IMR-90 (cell line): ENCODE data around the gene PINK1.
A peak's percentile ranks its signal among the peaks of the same experiment; 100 is the strongest.

ENCODE experiments used
- BHLHE40 ChIP-seq: fragments of 150-350 bp; IDR thresholded peaks from 2 replicates; pipeline ENCODE4 v1.6.1; 2016; ENCODE audit warnings: mild to moderate bottlenecking, low read depth, low read length
- CEBPB ChIP-seq: IDR thresholded peaks from 2 replicates; pipeline ENCODE4 v1.6.1; 2012; ENCODE audit warnings: low read depth, low read length, improper control_type of control experiment
- CHD1 ChIP-seq: IDR thresholded peaks from 2 replicates; pipeline ENCODE4 v1.6.1; 2012; ENCODE audit warnings: low read depth, low read length, improper control_type of control experiment
- FOS ChIP-seq: fragments of 150-350 bp; IDR thresholded peaks from 2 replicates; pipeline ENCODE4 v1.6.1; 2016; ENCODE audit warnings: low read depth, low read length
- MAFK ChIP-seq: IDR thresholded peaks from 2 replicates; pipeline ENCODE4 v1.6.1; 2012; ENCODE audit warnings: low read depth, low read length, improper control_type of control experiment
- MAZ ChIP-seq: IDR thresholded peaks from 2 replicates; pipeline ENCODE4 v1.6.1; 2012; ENCODE audit warnings: low read depth, mild to moderate bottlenecking, low read length, improper control_type of control experiment, moderate library complexity, borderline replicate concordance
- MXI1 ChIP-seq: IDR thresholded peaks from 2 replicates; pipeline ENCODE4 v1.6.1; 2012; ENCODE audit warnings: low read depth, mild to moderate bottlenecking, low read length, moderate library complexity, borderline replicate concordance
- NFE2L2 ChIP-seq: fragments of 150-350 bp; IDR thresholded peaks from 2 replicates; pipeline ENCODE4 v1.6.1; 2016; ENCODE audit warnings: low read depth, mild to moderate bottlenecking, low read length
- POLR2A ChIP-seq: IDR thresholded peaks from 2 replicates; pipeline ENCODE4 v1.6.1; 2012; ENCODE audit warnings: mild to moderate bottlenecking, low read depth, low read length
- RAD21 ChIP-seq: IDR thresholded peaks from 2 replicates; pipeline ENCODE4 v1.6.1; 2012; ENCODE audit warnings: low read length, improper control_type of control experiment
- RCOR1 ChIP-seq: IDR thresholded peaks from 2 replicates; pipeline ENCODE4 v1.6.1; 2012; ENCODE audit warnings: mild to moderate bottlenecking, low read length, improper control_type of control experiment; ENCODE audit not compliant: insufficient replicate concordance
- SMC3 ChIP-seq: fragments of 150-350 bp; IDR thresholded peaks from 2 replicates; pipeline ENCODE4 v1.6.1; 2016; ENCODE audit warnings: low read depth, mild to moderate bottlenecking, antibody characterized with exemption, low read length, moderate library complexity
- TF ChIP-seq, protein P1 (sequence below): conservative IDR thresholded peaks from 2 replicates; pipeline ENCODE4 v1.5.1; 2012; ENCODE audit warnings: mild to moderate bottlenecking, low read depth, low read length, improper control_type of control experiment
- TF ChIP-seq, protein P2 (sequence below): fragments of 150-350 bp; IDR thresholded peaks from 2 replicates; pipeline ENCODE4 v1.6.1; 2017; ENCODE audit warnings: mild to moderate bottlenecking, antibody characterized with exemption, low read length, low read depth

DNA sequence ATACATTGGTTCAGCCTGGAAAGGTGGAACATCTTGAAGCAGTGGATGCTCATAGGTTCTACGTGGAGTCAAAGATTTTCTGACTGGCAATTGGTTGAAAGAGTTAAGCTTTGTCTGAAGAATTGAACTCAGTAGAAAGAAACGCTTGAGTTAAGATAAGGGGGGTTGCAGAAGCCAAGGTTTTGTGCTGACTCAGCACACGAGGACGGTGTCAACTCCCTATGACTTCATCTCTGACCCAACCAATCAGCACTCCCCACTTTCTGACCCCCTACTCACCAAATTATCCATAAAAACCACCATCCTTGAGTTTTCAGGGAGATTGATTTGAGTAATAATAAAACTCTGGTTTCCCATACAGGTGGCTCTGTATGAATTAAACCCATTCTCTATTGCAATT is 2.5 kb upstream of the PINK1 start:
- TF ChIP-seq, protein P1, sequence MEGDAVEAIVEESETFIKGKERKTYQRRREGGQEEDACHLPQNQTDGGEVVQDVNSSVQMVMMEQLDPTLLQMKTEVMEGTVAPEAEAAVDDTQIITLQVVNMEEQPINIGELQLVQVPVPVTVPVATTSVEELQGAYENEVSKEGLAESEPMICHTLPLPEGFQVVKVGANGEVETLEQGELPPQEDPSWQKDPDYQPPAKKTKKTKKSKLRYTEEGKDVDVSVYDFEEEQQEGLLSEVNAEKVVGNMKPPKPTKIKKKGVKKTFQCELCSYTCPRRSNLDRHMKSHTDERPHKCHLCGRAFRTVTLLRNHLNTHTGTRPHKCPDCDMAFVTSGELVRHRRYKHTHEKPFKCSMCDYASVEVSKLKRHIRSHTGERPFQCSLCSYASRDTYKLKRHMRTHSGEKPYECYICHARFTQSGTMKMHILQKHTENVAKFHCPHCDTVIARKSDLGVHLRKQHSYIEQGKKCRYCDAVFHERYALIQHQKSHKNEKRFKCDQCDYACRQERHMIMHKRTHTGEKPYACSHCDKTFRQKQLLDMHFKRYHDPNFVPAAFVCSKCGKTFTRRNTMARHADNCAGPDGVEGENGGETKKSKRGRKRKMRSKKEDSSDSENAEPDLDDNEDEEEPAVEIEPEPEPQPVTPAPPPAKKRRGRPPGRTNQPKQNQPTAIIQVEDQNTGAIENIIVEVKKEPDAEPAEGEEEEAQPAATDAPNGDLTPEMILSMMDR: no peak
- TF ChIP-seq POLR2A (no peak), BHLHE40 (no peak), NFE2L2 (no peak), CEBPB (no peak), MAZ (no peak), RAD21 (no peak), MAFK (peak; percentile 98), SMC3 (no peak), MXI1 (no peak), RCOR1 (no peak), FOS (no peak), CHD1 (no peak)
- TF ChIP-seq, protein P2, sequence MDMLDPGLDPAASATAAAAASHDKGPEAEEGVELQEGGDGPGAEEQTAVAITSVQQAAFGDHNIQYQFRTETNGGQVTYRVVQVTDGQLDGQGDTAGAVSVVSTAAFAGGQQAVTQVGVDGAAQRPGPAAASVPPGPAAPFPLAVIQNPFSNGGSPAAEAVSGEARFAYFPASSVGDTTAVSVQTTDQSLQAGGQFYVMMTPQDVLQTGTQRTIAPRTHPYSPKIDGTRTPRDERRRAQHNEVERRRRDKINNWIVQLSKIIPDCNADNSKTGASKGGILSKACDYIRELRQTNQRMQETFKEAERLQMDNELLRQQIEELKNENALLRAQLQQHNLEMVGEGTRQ: no peak
